GM21515 (cell line): Measurements from ENCODE around the gene CTIF.
"Not testable (repeated sequence)": the region's sequence is repeated elsewhere in the genome, so short reads cannot be mapped to it uniquely, and the experiment has no call there.

Source experiments
- ATAC-seq: cut with Tn5 transposase; IDR thresholded peaks from one replicate; pipeline ENCODE4 v1.9.1; 2021; ENCODE audit not compliant: unreplicated experiment

Gene CTIF

DNA sequence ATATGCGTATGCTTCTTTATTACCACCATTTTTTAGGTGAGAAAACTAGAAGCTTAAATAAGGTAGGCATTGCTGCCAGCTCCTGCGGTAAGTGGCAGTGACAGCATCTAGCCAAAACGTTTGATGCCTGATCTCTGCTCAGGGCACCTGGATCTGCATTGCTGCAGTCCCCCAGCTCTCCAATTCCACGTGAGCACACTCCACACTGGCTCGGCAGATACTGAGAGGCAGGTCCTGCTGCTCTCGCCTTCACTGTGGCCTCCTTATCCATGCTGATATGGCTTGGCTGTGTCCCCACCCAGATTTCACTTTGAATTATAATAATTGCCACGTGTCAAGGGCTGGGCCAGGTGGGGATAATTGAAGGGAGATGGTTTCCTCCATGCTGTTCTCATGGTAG, 160.9 kb downstream of the CTIF start:
- no peak for ATAC-seq

GRCh38 chr18:48700446-48700845, 161.6 kb downstream of the CTIF start:
- no peak for ATAC-seq

GRCh38 chr18:48702346-48703027, 163.7 kb downstream of the CTIF start:
- no peak for ATAC-seq

DNA sequence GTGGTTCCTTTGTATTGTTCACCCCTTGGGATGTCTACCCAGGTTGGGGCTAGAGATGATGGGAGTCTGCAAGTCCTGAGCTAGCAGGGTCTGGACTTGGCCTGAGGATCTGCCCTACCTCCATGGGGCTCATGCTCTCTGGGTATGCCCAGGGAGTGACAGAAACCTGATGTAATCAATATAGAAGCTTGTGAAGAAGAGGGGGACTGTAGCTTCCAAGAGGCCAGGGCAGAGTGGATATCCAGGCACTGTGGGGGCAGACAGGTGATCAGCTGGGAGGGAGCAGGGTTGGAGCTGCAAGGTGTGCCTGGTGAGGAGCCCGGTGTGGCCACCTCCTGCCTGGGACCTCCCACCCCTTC, 164.2 kb downstream of the CTIF start:
- ATAC-seq: no peak

- no peak for ATAC-seq
Observed at GRCh38 chr18:48703418-48703817, 164.6 kb downstream of the CTIF start.

GRCh38 chr18:48705043-48705442, 166.2 kb downstream of the CTIF start:
- ATAC-seq: no peak

DNA sequence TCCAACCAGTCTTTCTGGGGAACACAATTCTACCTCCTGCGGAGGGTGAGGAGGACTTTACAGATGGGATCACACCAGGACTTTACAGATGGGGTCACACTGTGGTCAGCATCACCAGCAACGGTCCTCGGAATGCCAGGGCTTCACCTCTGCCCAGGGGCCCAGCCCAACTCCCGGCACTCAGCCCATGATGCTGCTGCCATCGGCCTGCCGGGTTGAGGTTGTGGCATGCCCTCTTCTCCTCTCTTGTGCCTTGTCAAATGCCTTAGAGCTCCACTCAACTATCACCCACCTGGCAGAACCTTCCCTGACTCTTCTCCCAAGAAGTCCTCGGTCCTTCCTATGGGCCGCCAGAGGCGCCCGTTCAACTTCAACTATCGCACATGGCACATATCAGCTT, 166.7 kb downstream of the CTIF start:
- ATAC-seq: no peak

- no peak for ATAC-seq
Observed at GRCh38 chr18:48706731-48707130, 167.9 kb downstream of the CTIF start.

DNA sequence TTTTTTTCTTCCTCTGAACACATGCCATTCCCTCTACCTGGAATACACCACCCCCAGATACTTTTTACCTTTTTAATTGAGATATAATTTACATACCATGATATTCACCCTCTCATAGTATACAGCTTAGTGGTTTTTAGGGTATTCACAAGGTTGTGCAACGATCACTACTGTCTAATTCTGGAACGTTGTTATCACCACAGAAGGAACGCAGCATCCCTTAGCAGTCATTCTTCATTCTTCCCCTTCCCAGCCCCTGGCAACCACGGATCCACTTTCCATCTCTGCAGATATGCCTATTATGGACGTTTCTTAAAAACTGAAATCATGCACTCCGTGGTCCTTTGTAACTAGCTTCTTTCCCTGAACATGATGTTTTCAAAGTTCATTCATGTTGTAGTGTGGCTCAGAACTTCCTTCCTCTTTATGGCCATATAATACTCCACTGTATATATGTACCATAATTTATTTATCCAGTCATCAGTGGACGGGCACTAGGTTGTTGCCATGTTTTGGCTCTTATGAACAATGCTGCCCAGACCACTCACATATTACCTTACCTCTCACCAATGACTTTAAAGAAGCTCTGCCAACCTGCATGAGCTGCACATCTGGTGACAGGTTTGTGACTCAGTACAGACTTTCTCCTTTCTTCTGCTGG, 168.9 kb downstream of the CTIF start:
- no peak for ATAC-seq

DNA sequence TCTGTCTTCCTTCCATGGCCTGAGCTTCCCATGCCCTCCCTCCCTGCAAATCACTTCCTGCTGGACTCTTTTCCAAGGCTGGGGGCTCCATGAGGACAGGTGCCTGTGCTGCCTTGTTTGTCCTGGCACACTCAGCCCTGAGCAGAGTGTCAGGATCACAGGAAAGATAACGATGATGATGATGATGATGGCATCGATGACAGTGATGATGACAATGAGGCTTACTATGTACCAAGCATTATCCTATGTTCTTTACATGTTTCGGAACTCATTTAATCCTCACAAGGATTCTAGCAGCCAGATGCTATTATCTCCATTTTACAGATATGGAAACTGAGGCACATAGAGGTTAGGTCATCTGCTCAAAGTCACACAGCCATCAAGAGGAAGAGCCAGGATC, 170.0 kb downstream of the CTIF start:
- no peak for ATAC-seq

- ATAC-seq: no peak
Observed at GRCh38 chr18:48709371-48710062, 170.7 kb downstream of the CTIF start.

- ATAC-seq: no peak
Observed at GRCh38 chr18:48711651-48712486, 173.0 kb downstream of the CTIF start.

GRCh38 chr18:48713309-48713708, 174.5 kb downstream of the CTIF start:
- no peak for ATAC-seq

DNA sequence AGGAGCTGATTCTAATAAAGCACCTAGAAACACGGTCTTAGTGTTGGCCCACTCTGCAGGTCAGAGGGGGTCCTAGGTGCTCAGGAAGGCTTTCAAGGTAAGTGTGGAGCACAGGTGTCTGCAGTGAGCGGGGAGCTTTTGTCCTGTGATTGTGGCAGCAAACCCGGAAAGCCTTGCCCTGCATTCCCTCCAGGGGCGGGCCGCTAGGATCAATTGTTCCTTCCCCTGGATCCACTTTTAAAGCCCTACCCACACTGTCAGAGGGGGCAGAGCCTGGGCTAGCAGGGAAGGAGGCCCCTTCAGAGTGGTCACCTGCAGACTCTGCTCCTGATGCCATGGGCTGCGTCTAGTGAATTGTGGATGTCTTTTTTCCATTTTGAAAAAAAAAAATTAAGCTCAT, 176.0 kb downstream of the CTIF start:
- ATAC-seq: no peak

- peak; percentile 61 for ATAC-seq
Observed at GRCh38 chr18:48715711-48716361, 177.0 kb downstream of the CTIF start.

GRCh38 chr18:48717227-48717626, 178.4 kb downstream of the CTIF start:
- ATAC-seq: not testable (repeated sequence)

GRCh38 chr18:48718251-48718959, 179.6 kb downstream of the CTIF start:
- no peak for ATAC-seq

DNA sequence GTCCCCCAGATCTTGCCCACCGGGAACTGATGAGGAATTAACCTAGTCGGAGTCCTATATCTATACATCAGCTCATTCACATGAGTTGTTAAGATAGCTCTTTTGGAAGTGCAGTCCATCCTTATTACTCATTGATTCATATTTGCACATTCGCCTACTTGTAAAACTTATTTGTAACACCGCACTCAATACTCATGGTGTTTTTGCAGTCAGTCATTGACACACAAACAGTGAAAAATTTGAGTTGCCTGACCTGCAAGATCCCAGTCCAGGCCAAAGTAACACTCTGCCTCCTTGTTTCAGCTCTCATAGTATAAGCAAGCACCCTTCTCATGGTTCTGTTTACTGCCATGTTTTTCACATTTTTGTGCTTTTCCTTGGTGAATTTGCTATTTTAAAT, 180.6 kb downstream of the CTIF start:
- ATAC-seq: no peak

DNA sequence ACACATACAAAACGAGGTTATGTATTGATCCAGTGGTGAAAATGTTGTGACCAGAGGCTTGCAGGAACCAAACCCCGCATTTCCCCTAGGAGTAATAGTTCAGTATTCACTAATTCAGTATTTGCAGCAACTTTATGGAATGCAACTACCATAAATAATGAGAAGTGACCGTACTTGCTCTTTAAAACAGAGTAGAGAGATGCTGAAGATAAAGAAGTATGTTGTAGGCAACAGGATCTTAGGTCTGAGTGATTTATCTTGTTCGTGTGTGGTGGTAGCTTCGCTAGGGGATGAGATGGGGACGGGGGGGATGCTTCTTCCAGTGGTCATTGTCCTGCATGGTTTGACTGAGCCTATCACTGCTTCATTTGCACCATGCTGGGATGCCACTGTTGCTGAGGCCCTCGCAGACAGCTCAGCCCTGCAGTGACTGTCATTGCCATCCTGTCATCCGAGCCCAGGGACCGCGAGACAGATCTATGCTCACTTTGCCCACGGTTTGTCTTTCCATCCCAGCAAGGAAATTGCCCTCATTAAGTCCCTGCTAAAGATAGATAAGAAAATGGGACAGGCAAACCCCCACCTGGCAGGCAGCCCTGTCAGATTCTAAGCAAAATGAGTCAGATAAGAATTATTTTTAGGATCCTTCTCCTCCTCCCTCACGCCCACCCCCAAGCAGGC, 181.3 kb downstream of the CTIF start:
- ATAC-seq: no peak

DNA sequence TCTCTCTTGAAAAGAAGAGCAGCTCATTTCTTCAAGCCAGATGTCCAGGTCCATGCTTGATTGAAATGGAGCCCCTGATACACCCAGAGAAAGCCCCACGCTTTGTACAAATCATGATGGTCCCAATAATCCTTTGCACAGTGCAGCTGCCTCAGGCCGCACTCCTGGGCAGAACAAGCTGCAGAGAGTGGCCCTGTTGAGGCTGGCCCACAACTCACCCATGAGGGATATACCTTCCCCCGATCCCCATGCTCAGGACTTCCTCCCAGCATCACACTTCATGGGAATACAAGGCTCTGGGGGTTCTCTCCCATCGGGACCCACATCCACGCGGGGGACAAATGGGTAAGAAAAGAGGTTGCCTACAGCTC, 181.8 kb downstream of the CTIF start:
- no peak for ATAC-seq
